GM20000 (cell line): ENCODE results near the gene GABBR2.
"Not testable (repeated sequence)": the region's sequence is repeated elsewhere in the genome, so short reads cannot be mapped to it uniquely, and the experiment has no call there.

Source experiments
- DNase-seq: peaks from one replicate; pipeline ENCODE4 v3.0.0; 2012; ENCODE audit warnings: low spot score
- CTCF ChIP-seq: IDR thresholded peaks from 2 replicates; pipeline ENCODE4 v1.5.1; 2012; ENCODE audit warnings: mild to moderate bottlenecking, control low read depth; ENCODE audit errors: extremely low read depth, missing control alignments

GABBR2 gene

GRCh38 chr9:98290411-98290810 is 418.3 kb downstream of the GABBR2 start:
- TF ChIP-seq CTCF, result no peak
- DNase-seq, result no peak

GRCh38 chr9:98289614-98290201 is 419.0 kb downstream of the GABBR2 start:
- no peak for TF ChIP-seq CTCF
- no peak for DNase-seq

- no peak for DNase-seq
Observed at GRCh38 chr9:98288881-98289280, 419.9 kb downstream of the GABBR2 start.

GRCh38 chr9:98287384-98287783 is 421.4 kb downstream of the GABBR2 start:
- no peak for TF ChIP-seq CTCF
- DNase-seq, result no peak

More at GRCh38 chr9:98288881-98289280, 419.9 kb downstream of the GABBR2 start:
- TF ChIP-seq CTCF, result no peak

- TF ChIP-seq CTCF, result no peak
- no peak for DNase-seq
Observed at GRCh38 chr9:98285446-98285845, 423.3 kb downstream of the GABBR2 start.

GRCh38 chr9:98284754-98285153 is 424.0 kb downstream of the GABBR2 start:
- DNase-seq, result no peak
- TF ChIP-seq CTCF, result no peak

- DNase-seq, result not testable (repeated sequence)
Observed at GRCh38 chr9:98283143-98283542, 425.6 kb downstream of the GABBR2 start.

- DNase-seq, result no peak
- TF ChIP-seq CTCF, result no peak
Observed at GRCh38 chr9:98281281-98281680, 427.5 kb downstream of the GABBR2 start.
